ENCODE data around the gene VARS2.

- TF ChIP-seq POLR2A (IDR thresholded peaks at IDR 0.05) = peak; percentile 22 to 67 (median 57)
- TF ChIP-seq, protein P1, sequence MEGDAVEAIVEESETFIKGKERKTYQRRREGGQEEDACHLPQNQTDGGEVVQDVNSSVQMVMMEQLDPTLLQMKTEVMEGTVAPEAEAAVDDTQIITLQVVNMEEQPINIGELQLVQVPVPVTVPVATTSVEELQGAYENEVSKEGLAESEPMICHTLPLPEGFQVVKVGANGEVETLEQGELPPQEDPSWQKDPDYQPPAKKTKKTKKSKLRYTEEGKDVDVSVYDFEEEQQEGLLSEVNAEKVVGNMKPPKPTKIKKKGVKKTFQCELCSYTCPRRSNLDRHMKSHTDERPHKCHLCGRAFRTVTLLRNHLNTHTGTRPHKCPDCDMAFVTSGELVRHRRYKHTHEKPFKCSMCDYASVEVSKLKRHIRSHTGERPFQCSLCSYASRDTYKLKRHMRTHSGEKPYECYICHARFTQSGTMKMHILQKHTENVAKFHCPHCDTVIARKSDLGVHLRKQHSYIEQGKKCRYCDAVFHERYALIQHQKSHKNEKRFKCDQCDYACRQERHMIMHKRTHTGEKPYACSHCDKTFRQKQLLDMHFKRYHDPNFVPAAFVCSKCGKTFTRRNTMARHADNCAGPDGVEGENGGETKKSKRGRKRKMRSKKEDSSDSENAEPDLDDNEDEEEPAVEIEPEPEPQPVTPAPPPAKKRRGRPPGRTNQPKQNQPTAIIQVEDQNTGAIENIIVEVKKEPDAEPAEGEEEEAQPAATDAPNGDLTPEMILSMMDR (IDR thresholded peaks at IDR 0.05) = no peak
Measured at GRCh38 chr6:30882759-30883684, 31.0 kb upstream of the VARS2 start.
